Retinal pigment epithelial cell (primary cell): ENCODE data around the gene IKZF5.

ENCODE experiments used
- DNase-seq: peaks from one replicate; pipeline ENCODE4 v3.0.0-alpha.2; 2010; ENCODE audit warnings: low read depth
- H3K4me3 ChIP-seq: 2 replicates; pipeline ENCODE4 v1.5.1; 2011; ENCODE audit warnings: mild to moderate bottlenecking, low read length, control low read depth, moderate library complexity
- CTCF ChIP-seq: conservative IDR thresholded peaks from 2 replicates; pipeline ENCODE4 v1.5.1; 2011; ENCODE audit warnings: low read depth, low read length, control low read depth, inconsistent platforms

Gene IKZF5

GRCh38 chr10:123014772-123015171 is 6.2 kb upstream of the IKZF5 start:
- DNase-seq = no peak
- no peak for TF ChIP-seq CTCF
- no peak overlapping the region for H3K4me3 ChIP-seq

GRCh38 chr10:123013456-123014419 is 5.1 kb upstream of the IKZF5 start:
- TF ChIP-seq CTCF = no peak
- H3K4me3 ChIP-seq = no peak overlapping the region
- no peak for DNase-seq

DNA sequence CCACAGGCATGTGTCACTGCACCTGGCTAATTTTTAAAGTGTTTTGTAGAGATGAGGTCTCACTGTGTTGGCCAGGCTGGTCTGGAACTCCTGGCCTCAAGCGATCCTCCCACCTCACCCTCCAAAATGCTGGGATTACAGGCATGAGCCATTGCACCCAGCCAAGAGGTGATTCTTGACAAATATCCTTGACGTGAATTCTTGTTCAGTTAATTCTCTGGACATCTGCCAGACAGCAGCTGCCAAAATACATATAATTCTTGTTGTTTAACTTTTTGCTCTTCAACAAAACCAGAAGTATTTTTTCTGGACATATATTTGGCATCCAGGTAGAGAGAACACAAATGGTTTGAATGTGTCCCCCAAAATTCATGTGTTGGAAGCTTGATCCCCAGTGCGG is 3.4 kb upstream of the IKZF5 start:
- no peak overlapping the region for H3K4me3 ChIP-seq
- DNase-seq = no peak
- no peak for TF ChIP-seq CTCF

DNA sequence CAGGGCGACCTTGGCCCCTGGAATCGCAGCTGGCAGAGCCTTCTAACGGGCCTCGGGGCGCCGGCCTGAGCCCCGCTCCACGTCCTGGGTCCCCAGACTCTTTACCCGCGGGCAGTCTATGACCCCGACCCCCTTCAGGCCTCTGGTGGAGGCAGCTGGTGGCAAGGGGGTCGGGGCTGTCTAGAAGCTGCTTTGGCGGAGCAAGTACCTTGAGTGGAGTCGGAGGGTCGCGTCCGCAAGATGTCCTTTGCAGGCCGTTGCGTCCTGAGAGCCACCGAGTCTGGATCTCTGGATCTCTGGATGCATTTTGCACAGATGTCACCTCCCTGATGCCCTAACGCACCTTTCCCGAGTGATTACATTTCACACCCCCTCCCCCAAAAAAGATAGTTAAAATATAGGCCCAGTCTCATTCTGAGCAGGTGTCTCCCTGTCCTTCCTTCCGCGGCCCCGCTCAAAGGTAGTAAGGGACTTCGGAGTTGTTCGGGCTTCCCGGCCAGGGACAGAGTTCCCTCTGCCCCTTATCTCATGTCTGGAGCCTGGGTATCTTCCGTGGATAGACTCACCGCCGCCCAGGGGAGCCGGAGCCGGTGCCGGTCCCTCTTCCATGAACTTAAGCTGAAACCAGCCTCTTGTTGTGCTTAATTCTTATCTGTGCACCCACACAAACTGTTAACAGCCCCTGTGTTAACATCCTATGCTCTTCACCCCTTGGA is 668 bp upstream of the IKZF5 start:
- TF ChIP-seq CTCF = no peak
- no peak for DNase-seq
- H3K4me3 ChIP-seq = peak overlapping the region; percentile 93

DNA sequence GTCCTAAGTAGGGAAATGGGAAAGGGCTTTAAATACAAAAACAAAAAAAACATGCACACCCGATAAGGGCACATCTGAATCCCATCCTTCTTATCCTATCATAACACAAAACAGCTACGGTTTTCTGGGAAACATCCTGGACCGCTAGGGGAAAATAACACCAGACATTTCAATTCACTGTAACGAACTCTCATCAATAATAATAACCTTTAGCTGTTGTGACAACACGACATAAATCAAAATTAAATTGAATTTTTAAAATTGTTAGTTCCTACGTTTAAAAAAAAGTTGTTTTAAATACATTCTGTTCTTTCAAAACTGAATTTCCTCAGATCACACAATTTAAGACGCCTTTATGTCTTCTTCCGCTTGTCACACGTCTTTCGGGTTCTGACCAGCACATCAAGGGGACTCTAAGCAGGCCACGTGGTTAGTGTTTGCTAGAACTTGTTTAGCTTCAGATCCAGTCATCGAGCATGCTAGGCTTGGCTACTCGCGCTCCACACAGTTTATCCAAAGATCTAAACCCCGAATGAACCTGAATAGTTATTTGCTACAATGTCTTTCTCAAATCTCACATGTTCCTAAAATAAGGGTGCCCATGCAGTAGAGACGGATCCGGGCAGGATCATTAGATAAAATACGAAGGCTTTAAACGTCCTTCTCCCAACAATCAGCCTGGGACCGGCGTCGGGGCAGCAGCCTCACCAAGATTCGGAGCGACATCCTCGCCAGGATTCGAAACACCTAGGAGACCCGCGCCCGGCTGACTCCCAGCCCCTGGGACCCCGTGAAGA is 839 bp downstream of the IKZF5 start:
- TF ChIP-seq CTCF = no peak
- peak overlapping the region; percentile 93 for H3K4me3 ChIP-seq
- DNase-seq = no peak

DNA sequence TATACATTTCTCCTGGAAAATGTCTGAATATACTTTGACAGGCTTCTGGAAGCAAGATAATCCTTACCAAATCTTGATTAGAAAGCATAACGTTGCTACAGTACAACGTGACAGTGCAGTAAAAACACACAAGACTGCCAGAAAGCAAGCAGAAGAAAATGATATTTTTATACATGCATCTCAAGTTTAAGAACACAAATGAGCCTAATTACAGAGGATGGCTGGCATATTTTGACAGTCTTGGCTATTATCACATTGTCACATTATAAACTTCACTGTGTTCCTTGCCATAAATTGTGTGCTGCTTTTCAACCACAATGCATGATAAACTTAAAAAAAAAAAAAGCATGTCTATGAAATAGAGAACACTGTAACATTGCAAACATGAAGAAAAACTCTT is 4.3 kb downstream of the IKZF5 start:
- no peak for TF ChIP-seq CTCF
- no peak for DNase-seq
- no peak overlapping the region for H3K4me3 ChIP-seq
